ENCODE results near the gene TCF12. TPM values are rescaled to one million over a fixed set of nuclear protein-coding genes. Genes with fewer than 3 reads are reported as not detected.

Gene TCF12
- total and polyA plus RNA-seq, 7 experiments from 2014 or later: 51.3 to 99.4 (median 79.9) TPM

DNA sequence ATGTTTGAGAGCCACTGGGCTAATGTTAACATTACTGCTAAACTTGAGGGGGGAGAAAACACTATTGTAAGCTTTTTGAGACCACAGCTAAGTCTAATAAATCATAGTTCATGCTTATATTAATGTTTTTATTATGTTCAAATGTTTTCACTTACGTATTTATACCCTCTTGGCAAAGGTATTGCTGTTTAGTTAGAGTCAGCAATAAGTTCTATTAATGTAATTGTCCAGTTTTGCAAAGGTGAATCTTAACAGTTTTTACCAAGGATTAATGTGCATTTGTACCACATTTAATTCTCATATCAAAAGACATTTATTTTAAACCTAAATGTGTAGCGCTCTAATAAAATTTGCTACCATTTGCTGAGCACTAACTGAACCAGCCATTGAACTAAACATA lies 251.2 kb downstream of the TCF12 start:
- no peaks in the 10 kb centered on the region for H3K27me3 Mint-ChIP-seq

DNA sequence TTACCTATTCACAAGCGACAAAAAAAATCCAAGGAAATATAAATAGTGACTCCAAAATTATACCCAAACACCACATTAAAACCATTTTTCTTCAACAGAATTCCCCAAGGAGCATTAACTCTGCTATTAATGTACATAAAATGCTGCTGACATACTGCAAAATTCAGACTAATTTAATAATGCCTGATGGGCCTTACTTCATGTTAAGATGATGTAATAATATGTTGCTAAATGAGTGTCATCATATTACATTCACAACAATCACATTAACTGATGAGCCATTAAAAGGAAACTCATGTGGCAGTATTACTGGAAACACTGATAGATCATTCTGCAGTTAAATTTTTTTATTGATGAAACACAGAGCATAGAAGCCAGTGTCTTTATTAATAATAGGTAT lies 253.0 kb downstream of the TCF12 start:
- Histone ChIP-seq H3K4me1 (ENCODE audit: control insufficient read depth in 2 of 2, insufficient read depth in 2 of 2, low read length in 2 of 2) (no peaks in the 10 kb centered on the region), H3K27me3 (ENCODE audit: control insufficient read depth in 2 of 2, insufficient read depth in 2 of 2, low read length in 2 of 2) (no peaks in the 10 kb centered on the region), H3K4me3 (ENCODE audit: low read length) (no peak overlapping the region), H3K36me3 (ENCODE audit: control insufficient read depth in 2 of 3, insufficient read depth in 3 of 3, low read length in 3 of 3) (peaks cover 3 to 5% (median 4%) of the 10 kb centered on the region in 3 experiments), H3K9me3 (ENCODE audit: control insufficient read depth in 2 of 3, low read length in 3 of 3) (no peaks in the 10 kb centered on the region), H3K27ac (ENCODE audit: low read depth, low read length) (no peak overlapping the region)
- ChIA-PET POLR2A (no interaction called here), CTCF (no interaction called here)
- no peak for DNase-seq
- H3K27ac Mint-ChIP-seq: no peak overlapping the region
- no peaks in the 10 kb centered on the region for H3K9me3 Mint-ChIP-seq
- H3K27me3 Mint-ChIP-seq: no peaks in the 10 kb centered on the region
- H3K4me3 Mint-ChIP-seq: no peak overlapping the region
- H3K36me3 Mint-ChIP-seq: peaks cover under 1 to 46% (median 24%) of the 10 kb centered on the region in 5 donors
- intact Hi-C loops (cut with micrococcal nuclease): no loop called here
- no peak for ATAC-seq
- peaks cover 0 to 6% (median 5%) of the 10 kb centered on the region in 7 donors for H3K4me1 Mint-ChIP-seq

More for the DNA sequence above, 251.2 kb downstream of the TCF12 start:
- DNase-seq (no peak), ATAC-seq (no peak)
- intact Hi-C loops (cut with micrococcal nuclease): loop anchor here in 1 of 2 donors (5.0 kb wide), 1 partner anchor 118 kb away; no protein-coding TSS in a partner anchor
- H3K4me1 Mint-ChIP-seq: peaks cover 0 to 7% (median 4%) of the 10 kb centered on the region in 7 donors
- no peaks in the 10 kb centered on the region for H3K4me1 ChIP-seq (ENCODE audit: control insufficient read depth in 2 of 2, insufficient read depth in 2 of 2, low read length in 2 of 2)
- H3K4me3 ChIP-seq (ENCODE audit: low read length): no peak overlapping the region
- no peaks in the 10 kb centered on the region for H3K9me3 Mint-ChIP-seq
- H3K27me3 ChIP-seq (ENCODE audit: control insufficient read depth in 2 of 2, insufficient read depth in 2 of 2, low read length in 2 of 2): no peaks in the 10 kb centered on the region
- no peak overlapping the region for H3K27ac Mint-ChIP-seq
- peaks cover 3 to 5% (median 4%) of the 10 kb centered on the region in 3 experiments for H3K36me3 ChIP-seq (ENCODE audit: control insufficient read depth in 2 of 3, insufficient read depth in 3 of 3, low read length in 3 of 3)
- H3K27ac ChIP-seq (ENCODE audit: low read depth, low read length): no peak overlapping the region
- H3K36me3 Mint-ChIP-seq: peaks cover 0 to 43% (median 23%) of the 10 kb centered on the region in 5 donors
- no peak overlapping the region for H3K4me3 Mint-ChIP-seq
- H3K9me3 ChIP-seq (ENCODE audit: control insufficient read depth in 2 of 3, low read length in 3 of 3): no peaks in the 10 kb centered on the region
- POLR2A ChIA-PET: no interaction called here
- CTCF ChIA-PET: no interaction called here

- Histone ChIP-seq H3K9me3 (ENCODE audit: control insufficient read depth in 2 of 3, low read length in 3 of 3) (no peaks in the 10 kb centered on the region), H3K4me1 (ENCODE audit: control insufficient read depth in 2 of 2, insufficient read depth in 2 of 2, low read length in 2 of 2) (no peaks in the 10 kb centered on the region), H3K36me3 (ENCODE audit: control insufficient read depth in 2 of 3, insufficient read depth in 3 of 3, low read length in 3 of 3) (peaks cover under 1 to 5% (median 4%) of the 10 kb centered on the region in 3 experiments), H3K27ac (ENCODE audit: low read depth, low read length) (no peak overlapping the region), H3K27me3 (ENCODE audit: control insufficient read depth in 2 of 2, insufficient read depth in 2 of 2, low read length in 2 of 2) (no peaks in the 10 kb centered on the region), H3K4me3 (ENCODE audit: low read length) (no peak overlapping the region)
- peaks cover 4 to 11% (median 7%) of the 10 kb centered on the region in 7 donors for H3K4me1 Mint-ChIP-seq
- no peak for DNase-seq
- POLR2A ChIA-PET: no interaction called here
- intact Hi-C loops (cut with micrococcal nuclease): no loop called here
- no peaks in the 10 kb centered on the region for H3K9me3 Mint-ChIP-seq
- no peak overlapping the region for H3K27ac Mint-ChIP-seq
- peaks cover 6 to 42% (median 18%) of the 10 kb centered on the region in 5 donors for H3K36me3 Mint-ChIP-seq
- H3K4me3 Mint-ChIP-seq: no peak overlapping the region
- CTCF ChIA-PET: no interaction called here
- H3K27me3 Mint-ChIP-seq: no peaks in the 10 kb centered on the region
- ATAC-seq: no peak
Measured at GRCh38 chr15:57172925-57173324, 254.5 kb downstream of the TCF12 start.

- POLR2A ChIA-PET: no interaction called here
- Mint-ChIP-seq H3K9me3 (peaks cover 0 to 7% (median 0%) of the 10 kb centered on the region in 11 donors), H3K27me3 (no peaks in the 10 kb centered on the region), H3K4me1 (peaks cover 0 to 11% (median 3%) of the 10 kb centered on the region in 7 donors), H3K27ac (no peak overlapping the region), H3K4me3 (no peak overlapping the region), H3K36me3 (peaks cover 8 to 38% (median 28%) of the 10 kb centered on the region in 5 donors)
- Histone ChIP-seq H3K36me3 (ENCODE audit: control insufficient read depth in 2 of 3, insufficient read depth in 3 of 3, low read length in 3 of 3) (no peaks in the 10 kb centered on the region), H3K9me3 (ENCODE audit: control insufficient read depth in 2 of 3, low read length in 3 of 3) (no peaks in the 10 kb centered on the region), H3K27me3 (ENCODE audit: control insufficient read depth in 2 of 2, insufficient read depth in 2 of 2, low read length in 2 of 2) (no peaks in the 10 kb centered on the region), H3K4me1 (ENCODE audit: control insufficient read depth in 2 of 2, insufficient read depth in 2 of 2, low read length in 2 of 2) (no peaks in the 10 kb centered on the region), H3K27ac (ENCODE audit: low read depth, low read length) (no peak overlapping the region), H3K4me3 (ENCODE audit: low read length) (no peak overlapping the region)
- ATAC-seq: no peak
- intact Hi-C loops (cut with micrococcal nuclease): loop anchor here in 1 of 2 donors (10.0 kb wide), 1 partner anchor 58 kb away; no protein-coding TSS in a partner anchor
- DNase-seq: no peak
- CTCF ChIA-PET: no interaction called here
Measured at GRCh38 chr15:57183041-57183440, 264.6 kb downstream of the TCF12 start.

DNA sequence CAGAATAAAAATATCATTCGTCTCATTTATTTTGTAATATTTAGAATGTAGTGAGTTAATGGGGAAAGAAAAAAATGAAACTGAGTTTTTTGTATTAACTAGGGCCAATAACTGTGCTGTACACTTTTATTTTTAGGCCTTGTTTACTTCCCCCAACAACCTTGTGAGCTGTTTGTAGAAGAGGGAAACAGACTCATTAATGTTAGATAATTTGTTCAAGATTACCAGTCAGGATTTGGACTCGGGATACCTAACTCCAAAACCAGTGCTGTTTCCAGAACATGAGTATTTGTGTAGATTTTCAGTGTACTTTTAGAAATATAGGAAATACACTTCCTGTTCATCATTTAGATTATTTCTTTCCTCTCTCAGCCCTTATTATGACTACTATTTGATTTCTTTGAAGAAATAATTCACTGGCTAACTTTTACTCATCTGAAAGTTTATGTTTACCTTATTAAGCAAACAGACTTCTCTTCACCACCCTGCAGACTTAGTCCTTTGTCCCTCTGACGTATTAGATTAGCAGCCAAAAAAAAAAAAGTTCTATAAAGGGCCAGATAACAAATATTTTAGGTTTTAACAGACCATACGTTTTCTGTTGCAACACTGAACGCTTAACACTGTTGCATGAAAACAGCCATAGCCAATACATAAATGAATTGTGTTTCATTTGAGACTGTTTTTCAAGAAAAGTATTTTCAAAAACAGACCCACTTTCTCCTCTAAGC lies 265.3 kb downstream of the TCF12 start:
- Mint-ChIP-seq H3K36me3 (peaks cover 8 to 38% (median 27%) of the 10 kb centered on the region in 5 donors), H3K4me1 (peaks cover 0 to 11% (median 3%) of the 10 kb centered on the region in 7 donors), H3K9me3 (peaks cover 0 to 7% (median 0%) of the 10 kb centered on the region in 11 donors), H3K27me3 (no peaks in the 10 kb centered on the region), H3K27ac (no peak overlapping the region), H3K4me3 (no peak overlapping the region)
- no peak overlapping the region for H3K4me3 ChIP-seq (ENCODE audit: low read length)
- no peaks in the 10 kb centered on the region for H3K9me3 ChIP-seq (ENCODE audit: control insufficient read depth in 2 of 3, low read length in 3 of 3)
- H3K4me1 ChIP-seq (ENCODE audit: control insufficient read depth in 2 of 2, insufficient read depth in 2 of 2, low read length in 2 of 2): no peaks in the 10 kb centered on the region
- H3K27ac ChIP-seq (ENCODE audit: low read depth, low read length): no peak overlapping the region
- DNase-seq: no peak
- POLR2A ChIA-PET: no interaction called here
- no peaks in the 10 kb centered on the region for H3K27me3 ChIP-seq (ENCODE audit: control insufficient read depth in 2 of 2, insufficient read depth in 2 of 2, low read length in 2 of 2)
- ATAC-seq: no peak
- no peaks in the 10 kb centered on the region for H3K36me3 ChIP-seq (ENCODE audit: control insufficient read depth in 2 of 3, insufficient read depth in 3 of 3, low read length in 3 of 3)
- intact Hi-C loops (cut with micrococcal nuclease): loop anchor here in 1 of 2 donors (10.0 kb wide), 1 partner anchor 59 kb away; no protein-coding TSS in a partner anchor
- CTCF ChIA-PET: no interaction called here

DNA sequence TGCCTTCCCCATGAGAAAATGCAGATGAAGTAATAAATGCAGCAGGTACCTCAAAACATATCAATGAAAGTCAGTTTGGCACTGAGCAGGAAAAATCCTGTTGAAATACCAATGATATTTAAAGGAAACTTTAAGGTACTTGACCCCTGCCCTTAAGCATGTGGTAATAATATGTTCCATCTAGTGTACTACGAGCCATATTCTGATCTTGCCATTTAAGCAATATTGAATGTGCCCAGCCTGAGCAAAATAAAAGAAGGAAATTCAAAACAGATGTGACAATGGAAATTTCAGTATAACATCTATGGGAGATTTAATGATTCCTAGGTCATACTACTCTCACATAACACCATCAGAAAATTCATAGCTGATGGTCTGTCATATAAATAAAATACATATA lies 266.1 kb downstream of the TCF12 start:
- H3K27ac Mint-ChIP-seq: no peak overlapping the region
- H3K36me3 ChIP-seq (ENCODE audit: control insufficient read depth in 2 of 3, insufficient read depth in 3 of 3, low read length in 3 of 3): no peaks in the 10 kb centered on the region
- CTCF ChIA-PET: no interaction called here

More for the DNA sequence above, 266.1 kb downstream of the TCF12 start:
- no peaks in the 10 kb centered on the region for H3K4me1 ChIP-seq (ENCODE audit: control insufficient read depth in 2 of 2, insufficient read depth in 2 of 2, low read length in 2 of 2)
- intact Hi-C loops (cut with micrococcal nuclease): loop anchor here in 1 of 2 donors (10.0 kb wide), 1 partner anchor 60 kb away; no protein-coding TSS in a partner anchor
- H3K4me1 Mint-ChIP-seq: peaks cover 0 to 11% (median 0%) of the 10 kb centered on the region in 7 donors
- peaks cover 0 to 7% (median 0%) of the 10 kb centered on the region in 11 donors for H3K9me3 Mint-ChIP-seq
- H3K36me3 Mint-ChIP-seq: peaks cover 8 to 37% (median 24%) of the 10 kb centered on the region in 5 donors
- H3K27me3 Mint-ChIP-seq: no peaks in the 10 kb centered on the region
- H3K4me3 Mint-ChIP-seq: no peak overlapping the region
- H3K9me3 ChIP-seq (ENCODE audit: control insufficient read depth in 2 of 3, low read length in 3 of 3): no peaks in the 10 kb centered on the region
- no peaks in the 10 kb centered on the region for H3K27me3 ChIP-seq (ENCODE audit: control insufficient read depth in 2 of 2, insufficient read depth in 2 of 2, low read length in 2 of 2)
- ATAC-seq (no peak), DNase-seq (no peak)
- POLR2A ChIA-PET: no interaction called here
- no peak overlapping the region for H3K27ac ChIP-seq (ENCODE audit: low read depth, low read length)
- H3K4me3 ChIP-seq (ENCODE audit: low read length): no peak overlapping the region
